HUES64 (cell line): ENCODE data around the gene E2F2.

ENCODE experiments used
- H3K27ac ChIP-seq: 2 replicates; pipeline ENCODE4 v1.7.0; 2013; ENCODE audit warnings: low read depth, low read length, inconsistent platforms
- H3K27me3 ChIP-seq: 2 replicates; pipeline ENCODE4 v1.6.1; 2013; ENCODE audit warnings: mild to moderate bottlenecking, low read length; ENCODE audit not compliant: insufficient read depth
- H3K36me3 ChIP-seq: 2 replicates; pipeline ENCODE4 v1.6.1; 2013; ENCODE audit warnings: mild to moderate bottlenecking, low read length; ENCODE audit not compliant: insufficient read depth
- H3K4me1 ChIP-seq: 2 replicates; pipeline ENCODE4 v1.6.1; 2013; ENCODE audit warnings: mild to moderate bottlenecking, low read length, moderate library complexity; ENCODE audit not compliant: insufficient read depth
- H3K4me3 ChIP-seq: 2 replicates; pipeline ENCODE4 v1.5.1; 2013; ENCODE audit warnings: mild to moderate bottlenecking, low read length, moderate library complexity
- H3K9ac ChIP-seq: 2 replicates; pipeline ENCODE4 v1.6.1; 2013; ENCODE audit warnings: mild to moderate bottlenecking, low read depth, low read length
- H3K9me3 ChIP-seq: 2 replicates; pipeline ENCODE4 v1.6.1; 2013; ENCODE audit warnings: low read depth, low read length; ENCODE audit not compliant: insufficient read depth
- WGBS: fragments of 150-250, 120-280 bp; methylation state at CpG from one replicate; pipeline ENCODE4 v1.1.7; 2013; ENCODE audit warnings: missing lambda C conversion rate; 5-methylcytosine and 5-hydroxymethylcytosine counted together

The E2F2 gene

DNA sequence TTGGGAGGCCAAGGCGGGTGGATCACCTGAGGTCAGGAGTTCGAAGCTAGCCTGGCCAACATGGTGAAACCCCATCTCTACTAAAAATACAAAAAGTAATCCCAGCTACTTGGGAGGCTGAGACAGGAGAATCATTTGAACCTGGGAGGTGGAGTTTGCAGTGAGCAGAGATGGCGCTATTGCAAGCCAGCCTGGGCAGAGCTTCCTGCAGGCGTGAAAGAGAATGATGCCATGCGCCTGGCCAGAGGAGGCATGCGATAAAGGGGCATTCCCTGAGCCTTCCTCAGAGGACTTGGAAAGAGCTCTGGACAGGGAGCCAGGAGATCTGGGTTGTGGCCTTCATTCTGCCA, 3.2 kb downstream of the E2F2 start:
- Histone ChIP-seq H3K36me3 (no peaks in the 10 kb centered on the region), H3K9me3 (no peaks in the 10 kb centered on the region), H3K4me1 (peaks cover 25% of the 10 kb centered on the region), H3K4me3 (no peak overlapping the region), H3K9ac (no peak overlapping the region), H3K27ac (no peak overlapping the region), H3K27me3 (peaks cover 28% of the 10 kb centered on the region)
- 88% methylated on average over 6 of the region's 6 CpGs for WGBS

DNA sequence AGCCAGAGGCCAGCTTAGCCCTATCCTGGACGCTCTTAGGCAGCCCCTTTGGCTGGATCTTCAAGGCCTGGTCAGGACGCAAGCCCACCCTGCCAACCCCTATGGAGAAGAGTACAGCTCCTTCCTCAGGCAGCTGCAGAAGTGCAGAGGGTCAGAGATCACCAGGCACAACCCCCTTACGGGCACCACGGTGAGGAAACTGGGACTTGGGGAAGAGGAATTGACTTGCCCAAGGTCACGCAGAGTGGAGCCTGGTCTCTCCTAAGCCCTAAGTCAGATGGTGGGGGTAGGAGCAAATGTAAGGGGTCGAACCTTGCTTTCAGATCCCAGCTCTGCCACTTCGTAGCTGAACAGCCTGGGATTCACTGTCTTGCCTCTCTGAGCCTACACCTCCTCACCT, 3.7 kb downstream of the E2F2 start:
- WGBS: 92% methylated on average over 7 of the region's 7 CpGs
- Histone ChIP-seq H3K4me3 (no peak overlapping the region), H3K27ac (no peak overlapping the region), H3K27me3 (peaks cover 24% of the 10 kb centered on the region), H3K36me3 (no peaks in the 10 kb centered on the region), H3K9ac (no peak overlapping the region), H3K9me3 (no peaks in the 10 kb centered on the region), H3K4me1 (peaks cover 25% of the 10 kb centered on the region)

- no peak overlapping the region for H3K9ac ChIP-seq
Observed at GRCh38 chr1:23526329-23527041, 4.5 kb downstream of the E2F2 start.

GRCh38 chr1:23525558-23526250, 5.3 kb downstream of the E2F2 start:
- peaks cover 20% of the 10 kb centered on the region for H3K27me3 ChIP-seq
- H3K36me3 ChIP-seq: no peaks in the 10 kb centered on the region
- no peak overlapping the region for H3K9ac ChIP-seq
- WGBS: 70% methylated on average over 5 of the region's 5 CpGs
- peaks cover 15% of the 10 kb centered on the region for H3K4me1 ChIP-seq
- no peak overlapping the region for H3K4me3 ChIP-seq
- H3K27ac ChIP-seq: no peak overlapping the region
- no peaks in the 10 kb centered on the region for H3K9me3 ChIP-seq

More at GRCh38 chr1:23526329-23527041, 4.5 kb downstream of the E2F2 start:
- Histone ChIP-seq H3K9me3 (no peaks in the 10 kb centered on the region), H3K4me3 (no peak overlapping the region), H3K36me3 (no peaks in the 10 kb centered on the region), H3K4me1 (peaks cover 16% of the 10 kb centered on the region), H3K27me3 (peaks cover 23% of the 10 kb centered on the region), H3K27ac (no peak overlapping the region)
- 90% methylated on average over 8 of the region's 8 CpGs for WGBS

DNA sequence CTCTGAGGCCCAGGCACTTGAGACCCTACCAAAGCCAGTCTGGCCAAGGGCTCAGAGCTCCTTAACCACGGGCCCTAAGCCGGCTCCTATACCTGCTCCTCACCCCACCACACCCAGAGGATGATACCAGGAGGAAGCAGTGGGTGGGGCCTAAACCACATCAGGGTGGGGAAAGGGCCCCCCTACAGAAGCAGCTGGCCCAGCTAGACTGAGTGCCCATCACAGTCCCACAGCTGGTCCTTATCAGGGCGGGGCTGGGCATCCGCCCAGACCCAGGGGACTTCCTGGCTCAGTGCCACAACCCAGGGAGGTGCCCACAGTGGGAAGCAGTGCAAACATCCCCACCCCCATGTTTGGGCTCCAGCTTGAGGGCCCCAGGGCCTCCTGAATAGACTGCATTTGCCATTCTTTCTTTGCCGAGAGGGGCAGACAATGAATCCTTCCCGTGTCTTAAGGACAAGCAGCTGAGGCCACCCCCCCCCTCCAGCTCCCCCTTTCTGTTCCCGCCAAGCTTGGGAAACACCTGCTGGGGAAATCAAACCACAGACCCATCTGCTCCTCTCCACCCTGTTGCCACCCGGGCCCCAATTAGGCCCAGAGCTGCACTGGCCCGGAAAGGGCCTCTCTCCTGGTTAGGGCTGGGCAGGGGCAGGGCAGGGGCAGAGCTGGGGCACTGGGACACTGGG, 6.2 kb downstream of the E2F2 start:
- Histone ChIP-seq H3K4me3 (no peak overlapping the region), H3K27ac (no peak overlapping the region), H3K9me3 (no peaks in the 10 kb centered on the region), H3K4me1 (peaks cover 15% of the 10 kb centered on the region), H3K27me3 (peaks cover 12% of the 10 kb centered on the region), H3K36me3 (0 out of 2 replicates have a peak, but pooled peaks cover 4% of the 10 kb centered on the region), H3K9ac (no peak overlapping the region)
- WGBS: 59% methylated on average over 9 of the region's 9 CpGs

- Histone ChIP-seq H3K27me3 (peaks cover 5% of the 10 kb centered on the region), H3K36me3 (0 out of 2 replicates have a peak, but pooled peaks cover 8% of the 10 kb centered on the region), H3K9me3 (no peaks in the 10 kb centered on the region), H3K27ac (no peak overlapping the region), H3K4me3 (no peak overlapping the region), H3K4me1 (peaks cover 15% of the 10 kb centered on the region), H3K9ac (no peak overlapping the region)
- WGBS: 92% methylated on average over 1 of the region's 3 CpGs
Observed at GRCh38 chr1:23524163-23524562, 6.9 kb downstream of the E2F2 start.

- peaks cover 17% of the 10 kb centered on the region; the same call in 1 of the 2 replicates for H3K36me3 ChIP-seq
- WGBS: 93% methylated on average over 6 of the region's 7 CpGs
- H3K4me3 ChIP-seq: no peak overlapping the region
- H3K27me3 ChIP-seq: no peaks in the 10 kb centered on the region
- H3K9me3 ChIP-seq: no peaks in the 10 kb centered on the region
- H3K4me1 ChIP-seq: peaks cover 15% of the 10 kb centered on the region
- H3K9ac ChIP-seq: no peak overlapping the region
- no peak overlapping the region for H3K27ac ChIP-seq
Observed at GRCh38 chr1:23522244-23522982, 8.6 kb downstream of the E2F2 start.

GRCh38 chr1:23521588-23521987, 9.4 kb downstream of the E2F2 start:
- no peak overlapping the region for H3K27ac ChIP-seq
- H3K36me3 ChIP-seq: peaks cover 17% of the 10 kb centered on the region; the same call in 1 of the 2 replicates
- H3K4me1 ChIP-seq: peaks cover 15% of the 10 kb centered on the region
- 95% methylated on average over 16 of the region's 16 CpGs for WGBS
- H3K4me3 ChIP-seq: no peak overlapping the region
- H3K9me3 ChIP-seq: no peaks in the 10 kb centered on the region
- H3K27me3 ChIP-seq: no peaks in the 10 kb centered on the region
- no peak overlapping the region for H3K9ac ChIP-seq

GRCh38 chr1:23517581-23517980, 13.5 kb downstream of the E2F2 start:
- 94% methylated on average over 9 of the region's 9 CpGs for WGBS
- Histone ChIP-seq H3K27me3 (no peaks in the 10 kb centered on the region), H3K9ac (no peak overlapping the region), H3K36me3 (peaks cover 35% of the 10 kb centered on the region), H3K9me3 (no peaks in the 10 kb centered on the region), H3K27ac (no peak overlapping the region), H3K4me3 (no peak overlapping the region), H3K4me1 (no peaks in the 10 kb centered on the region)

- H3K27ac ChIP-seq: no peak overlapping the region
- H3K4me1 ChIP-seq: no peaks in the 10 kb centered on the region
- 86% methylated on average over 4 of the region's 4 CpGs for WGBS
- H3K27me3 ChIP-seq: no peaks in the 10 kb centered on the region
- H3K4me3 ChIP-seq: no peak overlapping the region
- peaks cover 37% of the 10 kb centered on the region for H3K36me3 ChIP-seq
- H3K9me3 ChIP-seq: no peaks in the 10 kb centered on the region
- no peak overlapping the region for H3K9ac ChIP-seq
Observed at GRCh38 chr1:23515905-23516304, 15.1 kb downstream of the E2F2 start.
